ENCODE data around the gene INPP5K.

Gene INPP5K

GRCh38 chr17:1491443-1492248 is 24.8 kb downstream of the INPP5K start (continued):
- TF ChIP-seq ZNF701 (tag by site-specific recombination; IDR thresholded peaks at IDR 0.05) (no peak), ZNF580 (tag by site-specific recombination; IDR thresholded peaks at IDR 0.05) (no peak), ZNF530 (tag by site-specific recombination; IDR thresholded peaks at IDR 0.05; ENCODE audit: low read depth) (no peak), REST (tag by site-specific recombination; IDR thresholded peaks at IDR 0.05) (no peak), ZNF221 (tag by site-specific recombination; IDR thresholded peaks at IDR 0.05; ENCODE audit: borderline replicate concordance) (no peak), ZSCAN23 (tag by site-specific recombination; IDR thresholded peaks at IDR 0.05) (no peak), ZNF184 (tag by site-specific recombination; IDR thresholded peaks at IDR 0.05) (no peak), OVOL3 (tag by site-specific recombination; IDR thresholded peaks at IDR 0.05) (no peak), KLF7 (tag by site-specific recombination; IDR thresholded peaks at IDR 0.05; ENCODE audit: borderline replicate concordance) (no peak), SP2 (tag by site-specific recombination; IDR thresholded peaks at IDR 0.05) (peak; percentile 51), ZNF560 (tag by site-specific recombination; IDR thresholded peaks at IDR 0.05; ENCODE audit: borderline replicate concordance) (no peak), ZNF19 (tag by site-specific recombination; IDR thresholded peaks at IDR 0.05; ENCODE audit: low read depth) (no peak), ZNF776 (tag by site-specific recombination; IDR thresholded peaks at IDR 0.05; ENCODE audit: borderline replicate concordance) (no peak), ZNF521 (tag by site-specific recombination; IDR thresholded peaks at IDR 0.05) (no peak), ZNF510 (tag by site-specific recombination; IDR thresholded peaks at IDR 0.05; ENCODE audit: insufficient replicate concordance) (no peak), KLF10 (tag by site-specific recombination; IDR thresholded peaks at IDR 0.05) (0 out of 2 replicates have a peak, but pooled peaks have one; percentile 3)

GRCh38 chr17:1490643-1491442 is 25.6 kb downstream of the INPP5K start:
- Histone ChIP-seq H3K9me3 (ENCODE audit: control insufficient read depth, insufficient read depth, low read depth, low read length) (no peaks in the 10 kb centered on the region), H3K4me1 (ENCODE audit: control insufficient read depth, insufficient read depth, low read length) (peaks cover 3% of the 10 kb centered on the region; the same call in 1 of the 2 replicates), H3K36me3 (ENCODE audit: control insufficient read depth in 2 of 2, insufficient read depth in 1 of 2, low read length in 2 of 2) (peaks cover 0 to 20% of the 10 kb centered on the region in 2 experiments; a peak in 2 of 3 replicates), H3K4me3 (ENCODE audit: low read depth, low read length) (peak overlapping the region; percentile 72), H3K27ac (ENCODE audit: extremely low read depth, low read depth, low read length) (peak overlapping the region; percentile 85)
- POLR2A ChIA-PET = interaction anchor here (0.5 to 1.9 kb wide), 2 partner anchors 9 to 25 kb away, joined by 3 to 9 read pairs; partner anchors contain the start of gene INPP5K
- CTCF ChIA-PET = no interaction called here
- no peak for TF ChIP-seq FEZF1 (tag by site-specific recombination; IDR thresholded peaks at IDR 0.05)
- TF ChIP-seq ZNF660 (tag by site-specific recombination; IDR thresholded peaks at IDR 0.05) = no peak
- TF ChIP-seq BCL11A (tag by site-specific recombination; IDR thresholded peaks at IDR 0.05; ENCODE audit: low read depth) = no peak
- 0 out of 2 replicates have a peak, but pooled peaks have one; percentile 43 for TF ChIP-seq ZNF610 (tag by site-specific recombination; IDR thresholded peaks at IDR 0.05; ENCODE audit: borderline replicate concordance)
- TF ChIP-seq SALL2 (tag by site-specific recombination; IDR thresholded peaks at IDR 0.05; ENCODE audit: borderline replicate concordance) = no peak
- no peak for TF ChIP-seq ZNF37A (tag by site-specific recombination; IDR thresholded peaks at IDR 0.05)
- TF ChIP-seq ZBTB17 (tag by site-specific recombination; IDR thresholded peaks at IDR 0.05) = peak; percentile 61
- peak; percentile 81 for TF ChIP-seq WT1 (tag by site-specific recombination; IDR thresholded peaks at IDR 0.05)
- TF ChIP-seq ZNF600 (tag by site-specific recombination; IDR thresholded peaks at IDR 0.05) = no peak; the same call in 1 of the 2 replicates
- no peak for TF ChIP-seq ZNF473 (tag by site-specific recombination; IDR thresholded peaks at IDR 0.05)
- no peak for TF ChIP-seq ZNF777 (tag by site-specific recombination; IDR thresholded peaks at IDR 0.05; ENCODE audit: borderline replicate concordance)
- TF ChIP-seq ZBTB20 (tag by site-specific recombination; IDR thresholded peaks at IDR 0.05) = peak; percentile 92
- no peak for TF ChIP-seq ZNF311 (tag by site-specific recombination; IDR thresholded peaks at IDR 0.05; ENCODE audit: borderline replicate concordance)
- peak; percentile 70; the same call in 1 of the 2 replicates for TF ChIP-seq KLF7 (tag by site-specific recombination; IDR thresholded peaks at IDR 0.05; ENCODE audit: borderline replicate concordance)
- no peak for TF ChIP-seq ZNF174 (tag by site-specific recombination; IDR thresholded peaks at IDR 0.05)
- TF ChIP-seq ZNF398 (tag by site-specific recombination; IDR thresholded peaks at IDR 0.05) = peak; percentile 66; the same call in 1 of the 2 replicates

Data from HEK293 (cell line).